AG08396 (cell line): ENCODE results near the gene ZNF821.
"Not testable (repeated sequence)": the region's sequence is repeated elsewhere in the genome, so short reads cannot be mapped to it uniquely, and the experiment has no call there.

Experiments used
- DNase-seq: peaks from one replicate; pipeline ENCODE4 v3.0.0; 2012; ENCODE audit warnings: low spot score, mixed read lengths

The ZNF821 gene

GRCh38 chr16:71902656-71903365 lies 18.8 kb upstream of the ZNF821 start:
- no peak for DNase-seq

GRCh38 chr16:71899171-71899570 lies 15.2 kb upstream of the ZNF821 start:
- no peak for DNase-seq

DNA sequence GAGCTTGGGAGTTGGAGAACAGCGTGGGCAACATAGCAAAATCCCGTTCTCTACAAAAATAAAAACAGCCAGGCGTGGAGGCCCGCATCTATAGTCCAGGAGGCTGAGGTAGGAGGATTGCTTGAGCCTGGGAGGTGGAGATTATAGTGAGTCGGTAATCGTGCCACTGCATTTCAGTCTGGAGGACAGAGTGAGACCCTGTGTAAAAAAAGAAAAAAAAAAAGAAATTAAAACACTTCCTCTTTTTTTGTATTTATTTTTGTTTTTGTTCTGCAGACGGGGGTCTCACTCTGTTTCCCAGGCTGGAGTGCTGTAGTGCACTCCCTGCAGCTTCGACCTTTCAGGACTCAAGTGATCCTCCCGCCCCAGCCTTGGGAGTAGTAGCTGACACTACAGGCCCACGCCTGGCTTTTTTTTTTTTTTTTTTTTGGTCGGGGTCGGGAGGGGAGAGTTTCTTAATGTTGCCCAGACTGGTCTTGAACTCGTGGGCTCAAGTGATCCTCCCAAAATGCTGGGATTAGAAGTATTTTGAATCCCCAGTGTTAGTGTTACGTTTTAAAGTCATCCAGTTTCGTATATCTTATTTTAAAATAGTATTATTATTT lies 12.9 kb upstream of the ZNF821 start:
- DNase-seq: no peak

- peak; percentile 41 for DNase-seq
These were observed 11.8 kb upstream of the ZNF821 start for GRCh38 chr16:71895679-71896365.

DNA sequence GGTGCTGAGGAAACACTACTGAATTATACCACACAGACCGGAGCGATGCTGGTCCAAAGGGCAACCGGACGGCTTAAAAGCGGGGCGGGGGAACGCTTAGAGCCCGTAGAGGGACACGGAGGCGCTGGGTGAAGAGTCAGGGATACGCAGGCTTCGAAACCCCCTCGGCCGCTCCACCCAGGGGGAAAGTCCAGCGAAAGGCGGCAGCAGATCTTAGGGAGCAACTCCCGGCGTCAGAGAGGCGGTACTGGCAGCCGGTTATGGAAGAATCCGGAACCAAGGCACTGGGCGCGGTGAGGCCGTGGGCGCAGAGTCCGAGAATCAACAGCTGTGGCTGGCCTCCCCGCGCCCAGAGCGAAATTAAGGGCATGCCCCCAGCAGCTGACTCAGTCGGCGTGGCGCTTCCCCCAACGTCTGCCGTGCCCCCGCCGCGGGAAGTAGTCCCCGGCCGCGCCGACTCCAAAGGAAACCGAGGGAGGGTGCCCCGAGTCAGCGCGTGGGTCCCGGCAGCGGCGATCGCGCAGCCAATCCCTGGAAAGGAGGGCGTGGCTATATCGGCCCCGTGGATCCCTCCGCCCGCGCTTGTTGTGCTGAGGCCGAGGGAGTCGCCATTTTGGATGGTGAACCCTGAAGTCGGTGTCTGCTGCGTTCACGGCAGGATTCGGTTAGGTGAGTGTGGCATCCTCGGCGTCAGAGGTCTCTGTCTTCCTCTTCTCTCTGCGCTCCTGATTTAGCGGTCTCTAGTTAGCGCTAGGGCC lies 11.1 kb upstream of the ZNF821 start, which contains the start of gene IST1:
IST1 (plus strand) TSS at position 611 of the 758 bp plus-strand sequence. CDS start 20,110 bp downstream, outside the sequence.
- DNase-seq: peak; percentile 98

- peak; percentile 18 for DNase-seq
These were observed 10.4 kb upstream of the ZNF821 start for GRCh38 chr16:71894229-71894920.

- no peak for DNase-seq
These were observed 9.9 kb upstream of the ZNF821 start for GRCh38 chr16:71893888-71894228.

- no peak for DNase-seq
These were observed 5.2 kb upstream of the ZNF821 start for GRCh38 chr16:71889147-71889546.

DNA sequence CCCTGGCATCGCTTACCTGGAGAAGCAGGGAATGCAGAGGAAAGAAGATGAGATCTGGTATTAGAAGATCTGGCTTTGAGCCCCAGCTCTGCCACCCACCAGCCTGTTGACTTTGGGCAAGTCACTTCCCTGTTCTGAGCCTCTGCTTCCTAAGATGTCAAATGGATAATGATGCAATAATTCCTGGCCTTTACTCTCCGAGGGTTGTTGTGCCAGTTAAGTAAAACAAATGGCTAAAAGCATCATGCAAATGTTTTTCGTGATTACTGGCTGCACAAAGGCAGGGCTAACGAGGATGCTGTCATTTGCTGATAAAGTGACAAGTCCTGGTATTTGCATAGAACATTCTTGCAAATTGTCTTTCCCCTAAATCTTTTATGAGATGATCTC lies 1.3 kb upstream of the ZNF821 start:
- no peak for DNase-seq

GRCh38 chr16:71883168-71883848 lies 674 bp downstream of the ZNF821 start:
- DNase-seq: no peak

DNA sequence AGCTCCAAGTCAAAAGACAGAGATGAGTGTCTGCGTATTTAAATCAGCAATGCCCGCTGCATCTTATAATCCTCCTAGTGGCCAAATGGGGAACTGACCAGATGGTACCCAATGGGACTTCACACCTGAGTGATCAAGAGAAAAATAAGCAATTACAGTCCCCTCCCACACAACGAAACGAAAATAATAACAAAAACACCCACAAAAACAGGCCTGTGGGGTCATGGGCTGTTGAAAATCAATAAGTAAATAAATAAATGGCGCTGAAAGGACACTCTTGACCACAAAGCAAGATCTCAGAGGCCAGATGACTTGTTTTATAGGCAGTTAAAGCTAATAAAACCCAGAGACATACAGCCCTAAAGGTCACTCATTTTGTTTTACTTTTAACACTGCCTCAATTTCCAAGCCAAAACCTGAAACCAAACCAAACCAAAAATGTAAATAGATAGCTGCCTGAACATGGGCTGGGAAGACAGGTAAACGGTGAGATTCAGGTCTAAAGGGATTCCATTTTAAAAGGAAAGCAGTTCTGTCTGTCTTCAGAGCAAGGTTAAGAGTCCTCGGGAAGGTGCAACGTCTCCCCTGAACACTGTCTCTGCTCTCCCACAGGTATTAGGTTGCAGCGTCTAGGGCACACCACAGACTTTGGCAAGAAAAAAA lies 1.3 kb downstream of the ZNF821 start:
- DNase-seq: peak; percentile 77

DNA sequence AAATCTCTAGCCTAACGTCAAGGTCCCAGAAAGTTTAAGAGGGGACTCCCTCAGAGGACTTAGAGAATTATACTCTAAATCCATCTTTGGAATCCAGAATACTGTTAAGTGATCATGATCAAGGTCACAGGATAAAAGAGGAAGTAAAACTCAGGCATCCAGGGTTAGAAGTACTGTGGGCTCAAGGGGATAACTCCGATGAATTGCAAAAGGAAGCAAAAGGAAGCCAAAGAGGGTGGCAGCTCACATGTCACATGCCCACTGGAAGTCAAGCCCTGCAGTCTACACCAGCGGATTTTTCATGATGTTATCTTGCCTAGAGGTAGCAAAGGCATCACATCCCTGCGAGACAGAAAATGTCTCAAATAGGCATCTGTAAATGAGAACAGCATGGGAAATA lies 3.8 kb downstream of the ZNF821 start:
- no peak for DNase-seq

DNA sequence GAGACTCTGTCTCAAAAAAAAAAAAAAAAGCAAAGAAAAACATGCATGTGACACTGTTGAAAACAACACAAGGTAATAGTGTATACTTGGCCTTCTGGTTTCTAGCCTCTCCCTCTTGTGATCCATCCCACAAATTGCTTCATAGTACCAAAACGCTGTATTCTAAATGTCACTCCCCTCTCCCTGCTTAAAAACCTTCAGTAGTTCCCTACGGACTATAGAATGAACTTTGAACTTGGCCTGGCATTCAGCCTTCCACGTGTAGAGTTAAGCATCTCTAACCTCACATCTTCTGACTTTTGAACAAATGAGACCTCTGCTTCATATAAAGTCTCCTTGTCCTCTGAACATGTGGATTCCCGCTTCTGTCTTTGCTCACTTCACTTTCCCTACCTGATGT lies 5.1 kb downstream of the ZNF821 start:
- DNase-seq: no peak

DNA sequence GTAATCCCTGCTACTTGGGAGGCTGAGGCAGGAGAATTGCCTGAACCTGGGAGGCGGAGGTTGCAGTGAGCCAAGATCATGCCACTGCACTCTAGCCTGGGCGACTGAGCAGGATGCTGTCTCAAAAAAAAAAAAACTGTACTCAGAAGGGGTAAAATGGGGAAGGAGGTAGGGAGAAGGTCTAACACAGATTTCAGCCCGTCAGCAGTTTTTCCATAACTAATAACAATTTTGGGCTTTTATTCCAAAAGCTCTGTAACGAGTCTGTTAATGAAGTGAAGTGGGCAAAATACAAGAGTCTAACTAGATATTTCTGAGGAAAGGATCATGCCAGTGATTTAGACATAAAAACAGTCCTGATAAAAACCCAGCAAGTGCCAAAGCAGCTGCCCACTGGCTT lies 10.8 kb downstream of the ZNF821 start:
- no peak for DNase-seq

GRCh38 chr16:71870818-71871217 lies 13.2 kb downstream of the ZNF821 start:
- DNase-seq: no peak

DNA sequence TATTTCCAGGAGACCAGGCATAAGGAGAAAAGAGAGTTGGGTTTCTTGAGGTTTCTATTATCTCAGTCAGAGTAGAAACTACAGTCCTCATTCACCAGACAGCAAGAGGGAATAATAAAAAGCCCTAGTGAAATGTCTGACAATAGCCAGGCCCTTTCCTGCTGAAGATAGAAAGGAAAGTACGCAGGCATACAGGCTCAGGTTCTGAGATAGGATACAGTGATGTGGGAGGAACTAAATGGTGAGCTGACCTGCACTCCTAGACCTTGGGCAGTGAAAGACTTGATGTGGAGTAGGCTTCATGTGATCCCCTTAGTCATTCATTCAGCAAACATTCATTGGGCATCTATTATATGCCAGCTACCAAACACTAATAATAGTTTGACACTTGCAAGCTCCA lies 14.9 kb downstream of the ZNF821 start:
- DNase-seq: no peak

GRCh38 chr16:71867939-71868338 lies 16.0 kb downstream of the ZNF821 start:
- no peak for DNase-seq

DNA sequence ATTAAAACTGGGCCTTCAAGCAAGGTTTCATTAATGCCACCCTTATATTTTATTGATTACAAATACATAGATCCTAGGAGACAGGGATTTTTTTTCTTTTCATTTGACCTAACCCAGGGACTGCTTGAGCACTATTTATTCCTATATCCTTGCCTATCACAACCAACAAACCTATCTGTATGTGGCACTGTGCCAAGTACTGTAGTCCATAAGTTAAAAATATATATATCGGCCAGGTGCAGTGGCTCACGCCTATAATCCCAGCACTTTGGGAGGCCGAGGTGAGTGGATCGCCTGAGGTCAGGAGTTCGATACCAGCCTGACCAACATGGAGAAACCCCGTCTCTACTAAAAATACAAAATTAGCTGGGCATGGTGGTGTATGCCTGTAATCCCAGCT lies 16.8 kb downstream of the ZNF821 start:
- not testable (repeated sequence) for DNase-seq

- DNase-seq: no peak
These were observed 18.7 kb downstream of the ZNF821 start for GRCh38 chr16:71865173-71865863.

DNA sequence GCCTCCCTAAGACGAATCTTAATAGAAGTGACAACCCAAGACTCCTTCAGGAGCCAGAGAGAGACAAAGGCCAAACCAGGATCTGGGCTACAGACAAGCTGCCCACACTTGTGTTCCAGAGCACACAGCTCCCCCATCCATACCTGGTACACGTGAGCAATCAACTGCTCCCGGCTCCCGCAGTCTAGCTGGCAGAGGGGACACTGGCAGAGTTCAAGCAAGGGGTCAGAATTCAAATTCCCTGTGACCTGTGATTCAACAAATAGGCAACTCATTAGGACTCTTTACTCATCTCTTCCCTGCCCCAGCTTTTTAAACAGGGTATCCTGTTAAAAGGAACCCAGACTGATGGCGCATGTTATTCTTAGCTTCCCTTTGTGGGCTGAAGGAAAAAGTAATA lies 20.0 kb downstream of the ZNF821 start:
- no peak for DNase-seq
